NCI-H774 (cell line): ENCODE measurements around the gene RTL10.

ENCODE experiments used
- DNase-seq: peaks from one replicate; lab custom pipeline; 2025; lab: John Stamatoyannopoulos, UW

The RTL10 gene, protein sequence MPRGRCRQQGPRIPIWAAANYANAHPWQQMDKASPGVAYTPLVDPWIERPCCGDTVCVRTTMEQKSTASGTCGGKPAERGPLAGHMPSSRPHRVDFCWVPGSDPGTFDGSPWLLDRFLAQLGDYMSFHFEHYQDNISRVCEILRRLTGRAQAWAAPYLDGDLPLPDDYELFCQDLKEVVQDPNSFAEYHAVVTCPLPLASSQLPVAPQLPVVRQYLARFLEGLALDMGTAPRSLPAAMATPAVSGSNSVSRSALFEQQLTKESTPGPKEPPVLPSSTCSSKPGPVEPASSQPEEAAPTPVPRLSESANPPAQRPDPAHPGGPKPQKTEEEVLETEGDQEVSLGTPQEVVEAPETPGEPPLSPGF

DNA sequence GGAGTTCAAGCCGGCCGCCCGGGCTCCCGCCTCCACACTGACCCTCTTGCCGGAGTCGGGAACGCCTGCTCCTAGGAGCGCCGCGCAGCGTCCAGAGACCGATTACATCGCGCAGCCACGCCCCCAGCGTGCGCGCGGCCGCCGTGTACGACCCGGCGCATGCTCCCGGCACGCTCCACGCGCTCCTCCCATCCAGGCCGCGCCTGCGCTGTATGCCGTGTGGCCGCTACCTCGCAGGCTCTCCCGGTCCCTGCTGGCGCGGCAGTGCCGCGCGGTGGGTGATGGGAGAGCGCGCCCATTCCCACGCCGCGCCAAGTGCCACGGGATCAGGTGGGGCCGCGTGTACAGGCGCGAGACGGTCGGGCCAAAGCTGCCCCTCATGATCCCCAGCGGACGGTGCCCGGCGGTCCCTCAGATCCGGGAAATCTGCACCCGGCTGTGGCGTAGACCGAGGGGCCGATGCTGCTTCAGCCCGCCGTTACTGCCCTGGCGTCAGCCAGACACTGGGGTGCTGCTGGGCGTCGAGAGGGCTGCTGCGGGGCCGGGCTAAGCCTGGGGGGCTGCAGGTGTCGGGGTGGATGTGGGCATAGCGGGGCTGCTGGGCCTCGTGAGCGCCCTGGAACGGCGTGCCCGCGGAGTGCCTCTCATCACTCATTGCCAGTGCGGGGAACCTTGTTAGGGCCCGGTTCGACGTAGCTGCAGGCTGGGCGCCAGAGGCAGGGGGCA is at the start of gene RTL10, which contains the start of gene GNB1L:
Gene RTL10, minus strand, starts transcription at position 97 of the 726 bp plus-strand sequence. CDS start 2,613 bp downstream, outside the sequence.
Gene GNB1L, minus strand, starts transcription at position 97 of the 726 bp plus-strand sequence. CDS start 33,519 bp downstream, outside the sequence.
- DNase-seq, result peak; percentile 97

DNA sequence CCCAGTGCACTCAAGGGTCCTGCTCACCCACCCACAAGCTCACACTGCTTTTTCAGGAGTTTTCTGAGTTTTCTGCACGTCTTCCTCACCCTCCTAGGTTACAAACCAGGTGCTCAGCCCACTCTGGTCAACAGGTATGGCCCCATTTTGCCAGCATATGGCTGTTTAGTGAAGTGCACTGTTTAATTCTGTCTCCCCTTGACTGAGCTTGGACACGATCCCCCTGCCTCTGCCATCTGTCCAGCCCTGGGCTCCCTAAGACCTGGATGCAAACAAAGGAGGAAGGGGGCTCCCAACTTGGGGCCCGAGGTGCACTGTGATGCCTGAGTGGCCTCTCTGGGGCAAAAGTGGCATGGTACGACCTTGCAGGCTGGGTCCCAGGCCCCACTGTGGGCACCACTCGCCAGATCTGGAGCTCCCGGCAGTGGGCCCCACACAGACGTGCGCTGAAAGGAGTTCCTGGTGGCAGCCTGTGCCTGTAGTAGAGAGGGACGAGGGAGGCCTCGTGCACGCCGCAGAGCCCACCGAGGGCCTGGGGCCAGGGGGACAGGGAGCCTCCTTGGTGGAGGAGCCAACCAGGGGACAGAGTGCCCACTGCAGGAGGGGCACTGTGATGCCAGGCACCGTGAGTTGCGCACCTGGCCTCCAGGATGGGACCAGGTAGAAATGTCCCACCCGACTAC is 49.6 kb upstream of the RTL10 start:
- no peak for DNase-seq

DNA sequence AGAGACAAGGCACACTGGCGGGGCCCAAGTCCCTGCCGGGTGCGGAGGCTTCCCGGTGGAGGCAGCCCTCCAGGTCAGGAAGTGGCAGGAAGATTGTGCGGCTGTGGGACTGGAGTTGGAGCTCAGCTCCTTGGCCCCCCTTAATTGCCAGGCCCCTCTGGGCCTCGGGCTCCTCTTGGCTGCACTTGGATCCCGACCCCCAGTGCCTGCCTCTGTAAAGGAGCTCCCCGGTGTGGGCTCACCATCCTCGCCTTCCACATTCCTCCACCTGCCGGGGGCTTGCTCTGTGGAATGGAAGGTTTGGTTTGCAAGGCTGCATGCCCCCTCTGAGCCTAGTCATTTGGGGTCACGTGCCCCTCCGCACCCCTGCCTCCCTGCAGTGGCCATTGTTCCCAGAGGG is 48.8 kb upstream of the RTL10 start:
- DNase-seq, result no peak

DNA sequence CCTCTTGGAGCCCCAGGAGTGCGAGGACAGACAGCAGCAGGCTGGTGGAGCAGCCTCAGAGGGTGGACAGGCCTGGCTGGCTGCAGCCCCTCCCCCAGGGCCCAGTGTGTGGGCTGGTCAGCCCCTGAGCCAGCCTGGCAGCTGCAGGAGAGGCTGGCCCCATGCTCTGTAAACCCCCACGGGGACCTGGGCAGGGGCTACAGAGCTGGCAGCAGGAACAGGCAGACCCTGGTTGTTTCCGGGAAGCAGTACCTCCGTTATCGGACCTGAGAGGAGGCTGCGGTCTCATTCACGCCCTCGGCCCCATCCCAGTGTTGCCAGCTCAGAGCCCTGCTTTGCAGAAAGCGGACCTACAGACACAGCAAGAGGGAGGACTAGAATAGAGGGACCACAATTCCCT is 48.4 kb upstream of the RTL10 start:
- no peak for DNase-seq

DNA sequence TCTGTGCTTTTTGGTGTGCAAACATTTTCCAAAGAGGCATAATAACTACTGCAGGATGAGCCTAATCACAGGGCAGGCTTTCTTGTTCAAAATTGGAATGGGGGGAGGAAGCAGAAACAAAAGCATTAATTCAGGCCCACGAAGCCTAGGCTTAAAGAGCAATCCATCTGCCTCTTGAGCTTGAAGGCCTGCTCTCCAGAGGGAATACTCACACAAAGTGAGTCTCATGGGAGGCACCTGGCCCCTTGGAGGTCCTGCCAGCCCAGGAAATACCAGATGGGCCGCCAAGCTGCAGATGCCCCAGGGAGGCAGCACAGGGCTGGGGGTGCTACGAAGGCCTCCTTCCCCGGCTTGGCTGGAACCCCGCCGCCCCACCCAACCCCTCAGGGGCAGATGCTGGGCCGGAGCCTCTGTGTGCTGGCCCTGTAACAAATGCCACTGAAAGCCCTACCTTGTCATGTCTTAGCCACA is 47.6 kb upstream of the RTL10 start:
- no peak for DNase-seq

DNA sequence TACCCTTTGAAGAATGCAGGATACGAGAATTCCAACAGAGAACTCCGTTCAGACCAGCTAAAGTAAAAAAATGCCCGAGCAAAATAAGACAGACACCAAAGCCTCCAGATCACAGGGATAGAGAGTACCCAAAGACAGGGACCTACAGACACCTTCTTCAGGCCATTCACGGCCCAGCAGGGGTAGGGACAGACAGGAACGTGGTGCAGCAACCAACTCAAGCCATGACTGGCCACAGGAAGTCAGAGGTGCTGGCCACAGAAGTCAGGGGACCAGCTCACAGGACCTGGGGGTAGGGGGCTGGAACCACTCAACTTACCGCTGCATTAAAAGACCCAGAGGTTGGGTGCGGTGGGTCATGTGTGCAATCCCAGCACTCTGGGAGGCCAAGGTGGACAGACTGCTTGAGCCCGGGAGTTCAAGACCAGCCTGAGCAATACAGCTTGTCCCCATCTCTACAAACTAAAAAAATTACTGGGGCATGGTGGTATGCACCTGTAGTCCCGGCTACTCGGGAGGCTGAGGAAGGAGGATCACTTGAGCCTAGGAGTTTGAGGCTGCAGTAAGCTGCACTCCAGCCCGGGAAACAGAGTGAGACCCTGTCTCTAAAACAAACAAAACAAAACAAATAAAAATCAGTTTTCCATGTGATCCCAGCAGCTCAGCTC is 47.0 kb upstream of the RTL10 start:
- no peak for DNase-seq

DNA sequence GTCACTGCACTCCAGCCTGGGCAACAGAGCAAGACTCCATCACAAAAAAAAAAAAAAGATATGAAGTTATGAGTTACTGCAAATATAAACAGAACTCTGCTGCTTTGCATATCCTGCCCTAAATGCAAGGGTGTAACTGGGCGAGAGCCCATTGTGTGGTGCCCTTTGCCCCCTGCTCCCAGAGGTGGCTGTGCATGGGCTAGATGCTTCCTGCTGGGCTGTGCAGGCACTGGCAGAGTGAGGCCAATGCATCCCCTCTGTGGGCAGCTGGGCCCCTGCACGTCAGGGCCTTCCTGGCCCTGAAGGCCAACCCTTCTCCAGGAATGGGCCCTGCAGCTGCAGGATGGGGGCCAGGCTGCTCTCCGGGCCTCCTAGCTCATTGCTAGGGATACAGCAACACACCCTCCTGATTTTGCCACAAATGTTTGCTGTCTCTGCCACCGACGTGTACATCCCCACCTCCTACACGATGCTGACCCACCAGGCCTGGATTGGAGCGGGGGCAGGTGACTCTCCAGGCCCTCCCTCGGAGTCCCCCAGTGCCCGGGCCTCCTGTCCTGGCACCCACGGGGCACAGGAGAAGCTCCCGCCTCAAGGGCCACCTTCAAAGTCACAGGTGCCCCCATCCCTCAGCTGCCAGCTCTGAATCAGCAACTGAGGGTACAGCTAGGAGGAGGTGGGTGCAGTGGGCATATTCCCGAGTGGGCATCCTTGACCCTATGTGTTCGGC is 46.2 kb upstream of the RTL10 start:
- no peak for DNase-seq

DNA sequence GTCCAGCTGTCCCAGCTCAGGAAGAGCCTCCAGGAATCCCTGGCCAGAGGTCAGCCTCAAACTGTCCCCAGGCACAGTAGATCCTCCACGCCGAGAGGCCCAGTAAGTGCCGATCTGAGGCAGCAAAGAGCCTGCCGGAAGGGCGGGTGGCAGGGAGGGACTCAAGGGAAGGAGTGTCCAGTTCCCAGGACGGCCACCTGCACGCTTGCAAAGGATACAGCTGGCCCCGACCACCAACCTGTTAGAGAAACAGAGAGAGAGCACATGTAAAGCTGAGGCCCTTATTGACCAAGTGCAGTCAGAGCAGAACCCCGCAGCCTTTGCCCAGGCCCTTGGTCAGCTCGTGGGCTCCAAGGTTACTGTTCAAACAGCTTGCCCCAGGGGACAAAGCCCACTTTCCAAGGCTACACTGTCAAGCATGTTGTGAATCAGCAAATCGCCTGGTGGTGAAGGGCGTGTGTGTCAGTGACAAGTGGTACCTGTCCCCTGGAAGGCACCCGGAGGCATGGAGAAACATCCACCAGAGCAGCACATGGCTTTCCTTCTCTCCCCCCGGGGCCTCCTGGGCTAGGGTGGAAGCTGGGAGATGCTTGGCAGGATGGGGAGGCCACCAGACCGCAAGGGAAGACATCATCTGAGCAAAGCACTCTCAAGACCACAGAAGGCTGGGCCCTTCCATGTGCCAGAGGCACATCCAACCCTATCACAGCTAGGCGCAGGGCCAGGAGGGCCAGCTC is 44.3 kb upstream of the RTL10 start:
- no peak for DNase-seq

DNA sequence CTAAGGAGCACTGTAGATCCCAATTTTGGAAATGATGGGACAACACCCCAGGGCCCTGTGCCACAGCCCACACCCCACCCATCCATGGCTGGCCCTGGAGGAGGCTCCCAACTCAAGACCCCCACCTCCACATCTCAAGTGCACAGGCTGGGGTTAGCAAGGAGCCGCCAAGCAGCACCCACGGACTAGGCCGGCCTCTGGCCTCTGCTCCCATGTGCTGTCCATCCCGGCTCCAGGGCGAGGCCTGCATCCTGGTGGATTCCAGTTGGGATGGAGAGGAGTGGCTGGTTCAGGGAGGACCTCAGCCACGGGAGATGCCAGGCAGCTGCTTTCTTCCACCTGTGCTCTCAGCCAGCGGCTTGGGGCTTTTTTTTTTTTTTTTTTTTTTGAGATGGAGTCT is 43.5 kb upstream of the RTL10 start:
- DNase-seq, result no peak

DNA sequence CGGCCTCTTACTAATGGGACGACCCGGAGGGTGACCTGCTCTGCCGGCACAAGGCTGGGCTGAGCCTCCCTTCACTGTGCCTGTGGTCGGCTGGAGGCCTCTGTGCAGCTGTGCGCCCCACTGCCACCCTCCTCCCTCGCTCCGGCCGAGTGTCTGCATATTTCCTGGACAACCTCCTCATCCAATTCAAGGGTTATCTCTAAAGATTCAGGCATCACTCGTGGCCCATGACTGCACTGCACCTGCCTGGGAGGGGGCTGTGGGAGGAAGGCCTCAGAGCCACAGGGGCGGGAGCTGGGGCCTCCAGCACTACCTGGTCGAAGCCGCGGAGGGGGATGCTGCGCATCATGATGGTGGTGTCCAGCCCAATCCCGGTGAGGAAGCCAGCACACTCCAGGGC is 43.1 kb upstream of the RTL10 start:
- no peak for DNase-seq

DNA sequence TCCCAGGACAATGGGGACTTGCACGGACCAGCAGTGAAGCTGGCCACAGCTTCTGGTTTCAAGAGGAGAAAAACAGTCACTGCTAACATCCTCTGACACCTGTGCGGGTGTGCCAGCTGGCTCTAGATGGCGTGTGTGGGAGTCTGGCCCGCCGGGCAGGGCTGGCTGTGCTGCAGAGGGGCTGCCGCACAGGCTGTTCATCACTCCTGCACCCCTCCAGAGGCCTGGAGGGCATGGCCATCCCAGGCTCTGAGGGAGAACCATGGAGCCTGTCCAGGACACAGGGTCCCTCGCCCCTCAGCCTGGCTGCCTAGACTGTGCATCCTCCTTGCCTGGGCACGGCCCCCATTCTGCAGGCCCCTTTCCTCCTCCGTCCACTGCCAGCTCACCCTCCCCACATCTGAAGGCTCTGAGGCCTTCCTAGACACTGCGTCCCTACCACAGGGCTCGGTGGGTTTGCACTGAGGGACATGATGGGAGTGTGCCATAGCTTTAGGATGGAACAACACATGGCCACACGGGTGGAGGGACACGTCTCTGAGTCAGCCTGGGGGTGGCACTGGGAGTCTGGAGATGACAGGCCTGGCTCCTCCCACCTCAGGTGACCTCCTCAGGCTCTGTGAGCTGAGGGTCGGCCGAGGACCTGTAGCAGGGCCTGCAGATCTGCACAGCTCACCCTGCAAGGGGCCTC is 42.1 kb upstream of the RTL10 start:
- no peak for DNase-seq

DNA sequence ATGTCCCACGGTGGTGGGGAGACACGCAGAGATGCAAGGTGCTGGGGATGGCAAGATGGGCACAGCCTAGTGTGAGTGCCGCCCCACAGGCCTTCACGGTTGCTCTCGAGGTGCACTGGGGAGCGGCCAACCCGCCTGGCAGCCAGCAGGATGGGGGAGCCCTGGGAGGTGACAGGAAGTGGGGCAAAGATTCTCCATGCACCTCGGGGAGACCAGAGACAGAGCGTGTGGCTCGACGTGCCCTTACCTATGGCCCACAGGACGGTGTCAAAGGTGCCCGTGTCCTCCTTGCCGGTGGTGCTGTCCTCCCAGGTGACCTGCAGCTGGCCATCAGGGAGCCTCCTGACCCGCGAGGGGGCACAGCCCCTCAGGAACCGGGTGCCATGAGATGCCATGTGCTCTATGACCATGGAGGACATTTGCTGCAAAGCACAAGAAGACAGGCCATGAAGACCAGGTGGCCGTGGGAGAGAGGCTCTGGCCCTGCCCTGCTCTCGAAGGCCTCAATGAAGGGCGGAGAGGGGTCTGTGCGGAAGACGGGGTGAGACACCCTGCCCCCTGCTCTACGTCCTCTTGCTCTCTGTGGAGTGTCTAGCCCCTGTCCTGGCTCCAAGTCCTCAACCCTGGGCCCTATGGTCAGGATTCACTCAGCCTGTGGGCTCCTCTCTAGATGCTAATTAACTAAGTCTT is 40.6 kb upstream of the RTL10 start:
- DNase-seq, result no peak

DNA sequence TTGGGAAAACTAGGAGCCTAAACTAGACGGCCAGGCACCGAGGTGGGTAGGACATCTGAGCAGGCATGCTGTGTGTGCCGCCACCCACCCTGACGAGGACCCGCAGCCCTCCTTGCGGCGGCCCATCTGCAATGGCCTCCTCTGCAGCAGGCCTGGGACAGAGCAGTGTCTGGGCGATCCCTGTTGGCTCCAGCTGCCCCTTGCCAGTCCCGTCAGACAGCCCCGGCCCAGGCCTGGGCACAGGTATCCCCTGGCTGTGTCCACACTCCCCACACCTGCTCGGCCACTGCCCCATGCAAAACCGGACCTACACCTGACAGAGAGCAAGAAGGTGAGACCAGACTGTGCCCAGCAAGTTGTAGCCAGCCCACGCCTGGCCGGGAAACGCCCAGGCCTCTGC is 38.7 kb upstream of the RTL10 start:
- no peak for DNase-seq

DNA sequence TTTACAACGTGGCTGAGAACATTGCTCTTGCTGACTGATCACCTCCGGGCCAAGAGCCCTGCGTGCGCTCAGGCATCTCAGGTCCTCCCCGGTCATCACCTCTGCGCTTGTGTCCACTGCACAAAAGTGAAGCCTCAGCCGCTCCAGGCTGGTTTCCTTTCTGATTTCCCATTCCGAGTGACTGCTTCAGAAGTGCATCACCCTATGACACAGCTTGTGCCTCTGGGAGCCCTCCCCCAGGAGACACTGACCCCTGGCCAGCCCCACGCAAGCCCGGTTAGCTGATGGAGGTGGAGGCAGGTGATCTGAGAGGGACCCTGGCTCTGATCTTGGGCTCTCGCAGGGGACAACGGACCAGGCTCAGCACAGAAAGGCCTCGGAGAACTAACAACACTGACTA is 38.3 kb upstream of the RTL10 start:
- no peak for DNase-seq

DNA sequence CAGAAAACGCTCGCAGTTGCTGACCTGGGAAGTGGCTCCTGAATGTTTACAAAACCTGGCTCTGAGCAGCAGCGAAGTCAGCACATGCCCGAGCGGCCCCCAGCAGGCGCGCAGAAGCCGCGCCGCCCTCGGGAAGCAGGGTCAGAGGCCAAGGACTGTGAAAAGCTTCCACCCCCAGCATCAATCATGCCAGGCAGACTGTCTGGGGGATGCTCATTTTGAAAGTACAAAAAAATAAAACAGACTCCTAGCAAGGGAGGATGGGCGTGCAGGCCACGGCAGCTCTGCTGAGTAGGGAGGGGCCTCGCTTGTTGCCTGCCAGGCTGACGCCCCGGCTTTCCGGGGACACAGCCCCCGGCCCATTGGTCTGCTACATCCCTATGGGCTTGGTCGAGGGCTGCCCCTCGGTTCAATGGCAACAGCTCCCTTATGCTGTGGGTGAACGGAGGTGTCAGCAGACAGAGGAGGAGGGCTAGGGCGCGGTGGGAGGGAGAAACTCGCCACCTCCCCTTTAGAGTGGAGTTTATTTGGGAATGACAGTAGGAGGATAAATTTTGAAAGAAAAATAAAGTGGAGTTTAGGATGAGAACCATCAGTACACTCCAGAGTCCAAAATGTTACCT is 37.7 kb upstream of the RTL10 start:
- no peak for DNase-seq

DNA sequence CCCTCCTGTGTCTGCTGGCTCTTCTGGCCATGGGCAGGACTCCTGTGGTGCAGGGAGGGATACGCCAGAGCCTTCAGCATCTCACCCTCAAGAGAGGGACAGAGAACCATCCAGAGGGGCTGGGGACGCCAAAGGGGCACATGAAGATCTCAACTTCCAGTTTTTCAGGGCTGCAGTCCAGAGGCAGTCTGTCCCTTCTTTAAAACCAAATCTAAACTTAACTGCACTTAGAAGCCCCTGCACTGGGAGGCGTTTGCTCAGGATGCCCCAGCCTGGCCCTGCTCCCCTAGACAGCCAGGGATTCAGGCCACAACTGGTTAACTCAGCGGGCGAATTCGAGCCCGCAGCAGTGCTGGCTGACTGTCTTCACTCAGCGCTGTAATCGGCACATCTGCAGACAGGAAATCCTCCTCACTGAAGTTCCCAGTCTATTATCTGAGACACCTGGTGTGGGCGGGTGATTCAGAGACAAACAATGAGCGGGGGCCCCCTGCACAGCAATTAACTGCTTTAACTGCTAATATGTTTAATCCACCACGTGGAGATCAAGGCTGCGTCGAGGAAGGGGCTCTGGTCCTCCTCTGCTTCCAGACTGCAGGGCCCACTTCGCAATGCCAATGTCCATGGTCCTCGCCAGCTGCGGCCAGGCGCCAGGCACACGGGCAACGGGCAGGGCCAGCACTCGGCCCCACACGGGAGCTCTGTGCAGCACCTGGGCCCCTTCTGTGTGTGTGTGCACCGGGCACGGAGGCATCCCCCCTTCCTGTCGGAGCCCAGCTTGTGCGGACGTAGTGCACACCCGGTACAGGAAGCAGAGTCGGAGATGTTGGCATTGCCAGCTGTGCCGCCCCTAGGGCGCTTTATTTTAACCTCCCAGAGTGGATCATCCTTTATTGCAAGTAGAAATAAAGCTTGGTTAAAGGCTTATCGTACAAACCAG is 36.9 kb upstream of the RTL10 start:
- peak; percentile 46 for DNase-seq

DNA sequence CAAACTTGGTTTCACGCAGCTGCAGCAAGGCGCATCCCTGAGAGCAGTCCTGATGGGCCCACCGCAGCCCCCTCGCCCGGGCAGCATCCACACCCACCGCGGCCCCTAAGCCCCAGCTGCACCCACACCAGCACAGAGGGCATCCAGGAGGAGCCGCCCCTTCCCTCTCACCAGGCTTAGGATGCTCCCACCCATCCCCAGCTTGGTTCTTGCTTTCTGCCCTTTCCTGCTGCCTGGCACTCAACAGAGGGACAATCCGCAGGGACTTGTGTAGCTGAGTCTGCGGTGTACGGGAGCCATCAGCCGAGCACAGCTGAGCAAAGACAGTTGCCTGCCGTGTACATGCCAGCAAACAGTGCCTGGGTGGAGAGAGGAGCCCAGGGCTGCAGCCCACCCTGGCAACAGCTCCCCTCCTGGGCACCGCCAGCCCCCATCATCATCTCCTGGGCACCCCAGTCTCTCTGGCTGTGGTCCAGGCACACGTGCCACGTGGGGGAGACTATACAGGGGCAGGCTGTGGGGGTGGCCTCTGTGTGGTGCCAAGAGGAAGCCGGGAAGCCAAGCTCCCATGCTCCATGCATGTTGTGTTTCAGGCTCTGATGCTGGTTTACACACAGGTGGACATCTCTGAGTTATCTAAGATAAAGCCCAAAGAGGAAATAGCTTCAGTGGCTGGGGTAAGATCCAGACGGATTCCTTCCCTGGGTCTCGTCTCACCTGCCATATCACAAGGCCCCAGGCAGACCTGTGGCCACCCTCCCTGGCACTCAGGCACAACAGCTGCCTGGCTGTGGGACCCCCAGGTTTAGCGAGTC is 36.0 kb upstream of the RTL10 start:
- no peak for DNase-seq
